Measurements from ENCODE around the gene EFS.
"Not testable (repeated sequence)": the region's sequence is repeated elsewhere in the genome, so short reads cannot be mapped to it uniquely, and the experiment has no call there.

EFS gene

GRCh38 chr14:23388996-23389395 is 24.0 kb upstream of the EFS start:
- DNase-seq (ENCODE audit: low spot score) = no peak
- Mint-ChIP-seq H3K4me1 (ENCODE audit: low read depth) (no peaks in the 10 kb centered on the region), H3K4me3 (no peak overlapping the region), H3K9me3 (no peaks in the 10 kb centered on the region), H3K27me3 (ENCODE audit: low read depth) (no peaks in the 10 kb centered on the region), H3K36me3 (ENCODE audit: low read depth) (no peaks in the 10 kb centered on the region), H3K27ac (no peak overlapping the region)

DNA sequence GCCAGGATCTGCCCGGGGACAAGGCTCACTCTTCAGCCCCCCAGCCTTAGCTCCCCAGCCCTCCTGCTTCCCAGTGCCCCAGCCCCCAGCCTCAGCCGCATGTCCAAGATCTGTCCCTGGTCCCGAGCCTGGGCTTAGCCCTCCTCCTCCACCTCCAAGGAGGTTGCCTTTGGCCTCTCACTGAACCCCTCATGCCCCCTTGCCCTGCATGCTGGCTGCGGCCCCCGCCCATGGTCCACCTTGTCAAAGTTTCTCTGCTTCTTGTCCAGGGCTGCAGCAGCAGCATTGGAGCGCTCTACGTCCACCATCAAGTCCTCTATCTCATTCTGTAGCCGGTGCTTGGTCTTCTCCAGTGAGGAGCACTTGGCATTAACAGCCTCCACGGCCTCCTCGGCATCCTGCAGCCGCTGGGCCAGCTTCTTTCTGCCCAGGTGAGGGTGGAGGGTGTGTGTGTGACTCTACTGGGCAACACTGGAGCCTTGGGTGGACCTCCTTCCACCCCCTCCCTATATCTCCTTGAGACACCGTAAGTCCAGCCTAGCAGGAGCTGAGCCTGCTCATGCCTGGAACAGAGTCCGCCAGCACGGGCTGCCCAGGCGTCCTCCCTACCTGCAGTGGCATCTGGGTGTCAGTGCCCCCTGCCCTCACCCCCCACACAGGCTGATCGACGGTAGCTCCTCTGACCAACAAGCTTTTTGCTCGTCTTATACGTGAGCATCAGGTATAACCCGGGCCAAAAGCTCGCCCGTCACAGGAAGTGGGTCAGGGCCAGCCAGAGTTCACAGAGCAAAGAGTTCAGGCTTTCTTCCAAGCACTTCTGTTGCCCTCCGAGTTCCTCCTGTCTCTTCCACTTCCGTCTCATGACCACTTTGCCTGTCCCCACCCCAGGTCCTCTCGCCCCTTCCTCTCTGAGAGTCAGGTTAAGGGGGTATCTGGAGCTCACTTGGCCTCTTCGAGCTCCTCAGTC is 23.2 kb upstream of the EFS start:
- Mint-ChIP-seq H3K36me3 (ENCODE audit: low read depth) (no peaks in the 10 kb centered on the region), H3K4me3 (no peak overlapping the region), H3K9me3 (no peaks in the 10 kb centered on the region), H3K4me1 (ENCODE audit: low read depth) (no peaks in the 10 kb centered on the region), H3K27ac (no peak overlapping the region), H3K27me3 (ENCODE audit: low read depth) (no peaks in the 10 kb centered on the region)
- DNase-seq (ENCODE audit: low spot score) = no peak

DNA sequence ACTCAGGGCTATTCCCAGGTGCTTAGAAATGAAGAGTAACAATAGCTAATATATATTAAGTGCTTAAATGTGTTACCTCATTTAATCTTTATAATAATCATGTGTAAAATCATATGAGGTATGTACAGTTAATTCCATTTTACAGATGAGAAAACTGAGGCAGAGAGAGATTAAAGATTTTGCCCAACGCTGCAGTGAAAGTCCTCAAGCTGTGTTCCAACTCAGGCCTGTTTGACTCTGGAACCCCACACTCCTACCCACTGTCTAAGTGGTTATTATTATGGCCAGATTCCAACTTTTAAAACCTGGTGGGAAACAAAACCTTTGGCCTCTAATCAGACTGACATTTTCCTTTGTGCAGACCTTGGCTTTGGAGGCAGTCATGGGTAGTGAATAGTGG is 22.0 kb upstream of the EFS start:
- no peaks in the 10 kb centered on the region for H3K36me3 Mint-ChIP-seq (ENCODE audit: low read depth)
- no peak overlapping the region for H3K4me3 Mint-ChIP-seq
- no peaks in the 10 kb centered on the region for H3K27me3 Mint-ChIP-seq (ENCODE audit: low read depth)
- no peak overlapping the region for H3K27ac Mint-ChIP-seq
- no peaks in the 10 kb centered on the region for H3K4me1 Mint-ChIP-seq (ENCODE audit: low read depth)
- H3K9me3 Mint-ChIP-seq = no peaks in the 10 kb centered on the region
- DNase-seq (ENCODE audit: low spot score) = no peak

GRCh38 chr14:23386266-23386657 is 21.3 kb upstream of the EFS start:
- not testable (repeated sequence) for H3K27me3 Mint-ChIP-seq (ENCODE audit: low read depth); H3K36me3 Mint-ChIP-seq (ENCODE audit: low read depth); DNase-seq (ENCODE audit: low spot score); H3K9me3 Mint-ChIP-seq; H3K4me3 Mint-ChIP-seq; H3K27ac Mint-ChIP-seq; H3K4me1 Mint-ChIP-seq (ENCODE audit: low read depth)

DNA sequence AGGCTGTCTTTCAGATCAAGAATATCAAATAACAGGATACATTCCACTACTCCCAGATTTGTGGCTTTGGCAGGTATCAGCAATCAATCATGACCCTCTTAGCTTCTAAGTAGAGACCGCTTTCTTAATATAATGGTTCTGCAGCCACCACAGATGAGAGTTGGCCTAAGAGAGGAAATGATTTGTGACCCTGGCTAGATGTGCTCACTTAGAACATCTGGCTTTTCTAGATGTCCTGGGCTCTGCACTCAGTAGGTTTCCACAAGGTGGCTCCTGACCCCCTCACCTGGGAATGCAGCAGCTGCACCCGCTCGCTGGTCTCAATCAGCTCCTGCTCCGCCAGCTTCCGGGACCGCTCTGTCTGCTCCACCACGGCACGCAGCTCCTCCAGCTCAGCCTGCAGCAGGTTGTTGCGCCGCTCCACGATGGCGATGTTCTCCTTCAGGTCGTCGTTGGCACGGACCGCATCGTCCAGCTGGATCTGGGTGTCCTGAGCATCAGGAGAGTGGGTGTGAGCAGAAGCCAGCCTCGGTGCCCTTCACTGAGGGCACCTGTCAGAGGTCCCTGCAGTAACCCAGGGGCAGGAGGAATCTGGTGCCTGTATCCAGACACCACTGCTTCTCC is 20.8 kb upstream of the EFS start:
- H3K36me3 Mint-ChIP-seq (ENCODE audit: low read depth) = no peaks in the 10 kb centered on the region
- H3K4me1 Mint-ChIP-seq (ENCODE audit: low read depth) = no peaks in the 10 kb centered on the region
- H3K4me3 Mint-ChIP-seq = no peak overlapping the region
- no peak overlapping the region for H3K27ac Mint-ChIP-seq
- peaks cover 4% of the 10 kb centered on the region for H3K27me3 Mint-ChIP-seq (ENCODE audit: low read depth)
- H3K9me3 Mint-ChIP-seq = no peaks in the 10 kb centered on the region
- no peak for DNase-seq (ENCODE audit: low spot score)

- Mint-ChIP-seq H3K27me3 (ENCODE audit: low read depth) (peaks cover 4% of the 10 kb centered on the region), H3K4me3 (no peak overlapping the region), H3K27ac (no peak overlapping the region), H3K9me3 (no peaks in the 10 kb centered on the region), H3K36me3 (ENCODE audit: low read depth) (no peaks in the 10 kb centered on the region), H3K4me1 (ENCODE audit: low read depth) (no peaks in the 10 kb centered on the region)
- DNase-seq (ENCODE audit: low spot score) = no peak
Observed at GRCh38 chr14:23385244-23385641, 20.3 kb upstream of the EFS start.

- Mint-ChIP-seq H3K9me3 (no peaks in the 10 kb centered on the region), H3K27me3 (ENCODE audit: low read depth) (peaks cover 4% of the 10 kb centered on the region), H3K36me3 (ENCODE audit: low read depth) (no peaks in the 10 kb centered on the region), H3K27ac (no peak overlapping the region), H3K4me1 (ENCODE audit: low read depth) (no peaks in the 10 kb centered on the region), H3K4me3 (no peak overlapping the region)
- DNase-seq (ENCODE audit: low spot score) = no peak
Observed at GRCh38 chr14:23384364-23385080, 19.6 kb upstream of the EFS start.

DNA sequence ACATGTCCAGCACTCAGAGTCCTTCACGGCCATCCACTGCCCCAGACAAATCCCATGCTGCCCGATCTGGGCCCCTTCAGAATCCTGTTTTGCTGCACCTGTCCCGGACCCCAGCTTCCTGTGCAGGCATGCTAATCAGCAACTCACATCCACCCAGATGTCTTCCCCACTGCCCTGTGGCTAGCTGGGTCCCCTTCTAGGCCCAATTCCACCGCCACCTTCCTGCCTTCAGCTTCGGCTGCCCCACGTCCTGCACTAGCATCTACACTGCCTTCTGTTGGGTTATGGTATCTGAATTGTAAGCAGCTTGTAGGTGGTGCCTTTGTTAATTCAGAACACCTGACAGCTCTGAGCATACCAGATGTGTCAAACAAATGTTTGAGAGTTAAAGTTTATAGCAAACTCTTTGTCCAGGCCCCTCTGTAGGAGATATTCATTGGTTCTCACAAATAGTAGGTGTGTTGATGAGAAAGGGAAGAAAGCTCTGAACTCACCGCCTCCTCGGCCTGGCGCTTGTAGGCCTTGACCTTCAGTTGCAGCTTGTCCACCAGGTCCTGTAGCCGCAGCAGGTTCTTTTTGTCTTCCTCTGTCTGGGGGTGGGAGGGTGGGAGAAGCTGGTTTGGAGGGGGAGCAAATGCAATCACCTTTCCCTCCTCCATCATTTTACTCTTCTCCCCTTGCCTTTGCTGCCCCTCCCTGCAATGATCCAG is 17.9 kb upstream of the EFS start:
- H3K27me3 Mint-ChIP-seq (ENCODE audit: low read depth) = peaks cover 4% of the 10 kb centered on the region
- no peaks in the 10 kb centered on the region for H3K4me1 Mint-ChIP-seq (ENCODE audit: low read depth)
- H3K27ac Mint-ChIP-seq = no peak overlapping the region
- no peaks in the 10 kb centered on the region for H3K9me3 Mint-ChIP-seq
- H3K4me3 Mint-ChIP-seq = no peak overlapping the region
- DNase-seq (ENCODE audit: low spot score) = no peak
- H3K36me3 Mint-ChIP-seq (ENCODE audit: low read depth) = no peaks in the 10 kb centered on the region

DNA sequence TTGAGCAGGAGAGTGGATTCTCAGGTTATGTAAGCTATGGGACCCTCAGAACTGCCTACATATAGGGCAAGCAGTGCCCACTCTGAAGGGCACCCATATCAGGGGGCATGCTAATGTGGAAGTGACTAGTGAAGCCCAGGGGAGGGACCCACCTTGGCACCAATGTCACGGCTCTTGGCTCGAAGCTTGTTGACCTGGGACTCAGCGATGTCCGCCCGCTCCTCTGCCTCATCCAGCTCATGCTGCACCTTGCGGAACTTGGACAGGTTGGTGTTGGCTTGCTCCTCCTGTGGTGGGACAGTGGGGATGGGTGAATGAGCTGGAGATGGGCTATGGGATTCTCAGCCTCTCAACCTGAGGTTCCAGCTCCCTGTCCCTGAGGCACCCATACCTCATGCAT is 17.3 kb upstream of the EFS start:
- no peaks in the 10 kb centered on the region for H3K9me3 Mint-ChIP-seq
- H3K36me3 Mint-ChIP-seq (ENCODE audit: low read depth) = no peaks in the 10 kb centered on the region
- DNase-seq (ENCODE audit: low spot score) = no peak
- H3K27ac Mint-ChIP-seq = no peak overlapping the region
- H3K27me3 Mint-ChIP-seq (ENCODE audit: low read depth) = peaks cover 4% of the 10 kb centered on the region
- no peak overlapping the region for H3K4me3 Mint-ChIP-seq
- H3K4me1 Mint-ChIP-seq (ENCODE audit: low read depth) = no peaks in the 10 kb centered on the region

- H3K9me3 Mint-ChIP-seq = no peaks in the 10 kb centered on the region
- H3K27me3 Mint-ChIP-seq (ENCODE audit: low read depth) = peaks cover 4% of the 10 kb centered on the region
- H3K4me3 Mint-ChIP-seq = no peak overlapping the region
- no peak overlapping the region for H3K27ac Mint-ChIP-seq
- no peaks in the 10 kb centered on the region for H3K36me3 Mint-ChIP-seq (ENCODE audit: low read depth)
- H3K4me1 Mint-ChIP-seq (ENCODE audit: low read depth) = no peaks in the 10 kb centered on the region
- DNase-seq (ENCODE audit: low spot score) = no peak
Observed at GRCh38 chr14:23381871-23382270, 16.9 kb upstream of the EFS start.

- no peaks in the 10 kb centered on the region for H3K9me3 Mint-ChIP-seq
- DNase-seq (ENCODE audit: low spot score) = no peak
- no peaks in the 10 kb centered on the region for H3K36me3 Mint-ChIP-seq (ENCODE audit: low read depth)
- no peak overlapping the region for H3K4me3 Mint-ChIP-seq
- peaks cover 4% of the 10 kb centered on the region for H3K27me3 Mint-ChIP-seq (ENCODE audit: low read depth)
- H3K27ac Mint-ChIP-seq = no peak overlapping the region
- no peaks in the 10 kb centered on the region for H3K4me1 Mint-ChIP-seq (ENCODE audit: low read depth)
Observed at GRCh38 chr14:23380976-23381375, 16.0 kb upstream of the EFS start.

DNA sequence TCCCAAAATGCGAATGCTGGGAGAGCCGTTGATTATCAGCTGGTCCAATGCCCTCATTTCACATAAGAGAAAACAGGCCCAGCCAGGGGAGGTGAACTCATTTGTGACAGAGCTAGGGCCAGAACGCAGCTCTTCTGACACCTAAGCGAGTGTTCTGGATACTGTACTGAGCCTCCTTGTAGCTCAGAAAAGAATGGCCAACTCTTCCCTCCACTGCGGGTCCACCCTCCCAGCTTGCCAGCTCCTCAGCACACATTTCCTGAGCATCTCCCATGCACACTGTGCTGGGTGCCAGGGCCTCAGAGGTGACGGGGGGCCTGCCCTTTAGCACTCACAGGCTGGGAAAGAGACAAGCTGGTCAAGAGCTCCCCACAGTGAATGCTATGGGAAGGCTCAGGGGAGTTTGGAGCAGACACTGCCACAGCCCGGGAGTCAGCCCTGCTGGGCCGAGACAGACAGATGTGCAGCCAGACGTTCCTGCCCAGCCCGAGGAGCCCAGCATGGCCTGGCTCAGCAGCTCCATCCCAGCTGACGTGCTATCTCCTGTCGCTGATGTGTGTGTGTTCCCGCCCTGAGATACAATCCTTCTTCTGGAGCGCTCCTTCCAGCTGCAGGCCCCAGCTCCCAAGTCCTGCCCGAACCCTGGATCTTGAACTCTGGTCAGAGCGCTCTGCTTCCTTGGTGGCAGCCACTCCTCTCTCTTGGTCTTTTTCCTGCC is 15.4 kb upstream of the EFS start:
- H3K4me1 Mint-ChIP-seq (ENCODE audit: low read depth) = no peaks in the 10 kb centered on the region
- H3K9me3 Mint-ChIP-seq = no peaks in the 10 kb centered on the region
- H3K36me3 Mint-ChIP-seq (ENCODE audit: low read depth) = no peaks in the 10 kb centered on the region
- H3K27ac Mint-ChIP-seq = no peak overlapping the region
- DNase-seq (ENCODE audit: low spot score) = no peak
- H3K4me3 Mint-ChIP-seq = no peak overlapping the region
- peaks cover 4% of the 10 kb centered on the region for H3K27me3 Mint-ChIP-seq (ENCODE audit: low read depth)
